ENCODE data around the gene TBX18. TPM values are rescaled to one million over a fixed set of nuclear protein-coding genes. Genes with fewer than 3 reads are reported as not detected.

TBX18 gene
- total RNA-seq, 1 donor: under 0.01 TPM

DNA sequence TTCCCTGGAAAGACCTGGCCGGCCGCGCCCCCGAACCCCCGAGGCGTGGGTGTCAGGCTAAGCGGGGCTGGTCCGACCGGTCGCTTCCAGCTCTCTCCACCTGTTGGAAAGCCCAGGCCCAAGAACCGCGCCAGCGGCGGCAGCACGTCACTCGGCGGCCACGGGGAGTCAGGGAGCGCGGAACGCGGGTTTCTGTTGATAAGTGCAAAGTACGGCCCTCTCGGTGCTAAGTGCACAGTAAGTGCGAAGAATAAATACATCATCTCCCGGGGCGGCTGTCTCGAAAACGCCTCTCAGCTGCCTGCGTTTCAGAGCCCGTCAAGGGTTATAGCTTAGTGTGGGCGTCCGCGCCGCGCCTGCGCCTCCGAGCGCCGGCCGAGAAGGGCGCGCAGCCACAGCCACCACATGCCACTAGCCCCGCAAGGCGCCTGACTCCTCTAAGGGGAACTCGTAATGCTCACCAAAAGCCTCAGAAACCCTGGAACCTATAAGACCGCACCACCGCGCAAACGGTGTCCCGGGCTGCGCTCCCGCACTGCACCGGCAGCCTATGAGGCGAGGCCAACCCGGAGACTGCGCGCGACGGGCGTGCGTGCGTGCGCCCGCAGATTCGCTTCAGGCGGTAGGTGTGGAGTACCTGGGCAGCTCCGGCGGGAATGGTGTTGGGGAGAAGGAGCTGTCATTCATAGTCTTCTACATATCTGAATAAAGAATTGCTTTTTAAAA lies 9.2 kb upstream of the TBX18 start:
- DNase-seq (ENCODE audit: low read depth in 2 of 3, low spot score in 2 of 3): peak in 1 of 3 donors; percentile 39

GRCh38 chr6:84773133-84773430 lies 8.7 kb upstream of the TBX18 start:
- peak in 1 of 3 donors; percentile 10 for DNase-seq (ENCODE audit: low read depth in 2 of 3, low spot score in 2 of 3)

- DNase-seq (ENCODE audit: low read depth in 2 of 3, low spot score in 2 of 3): peak in 1 of 3 donors; percentile 5
These were observed 8.2 kb upstream of the TBX18 start for GRCh38 chr6:84772428-84773132.

- peak in 1 of 3 donors; percentile 19 for DNase-seq (ENCODE audit: low read depth in 2 of 3, low spot score in 2 of 3)
These were observed 7.5 kb upstream of the TBX18 start for GRCh38 chr6:84771756-84772356.

DNA sequence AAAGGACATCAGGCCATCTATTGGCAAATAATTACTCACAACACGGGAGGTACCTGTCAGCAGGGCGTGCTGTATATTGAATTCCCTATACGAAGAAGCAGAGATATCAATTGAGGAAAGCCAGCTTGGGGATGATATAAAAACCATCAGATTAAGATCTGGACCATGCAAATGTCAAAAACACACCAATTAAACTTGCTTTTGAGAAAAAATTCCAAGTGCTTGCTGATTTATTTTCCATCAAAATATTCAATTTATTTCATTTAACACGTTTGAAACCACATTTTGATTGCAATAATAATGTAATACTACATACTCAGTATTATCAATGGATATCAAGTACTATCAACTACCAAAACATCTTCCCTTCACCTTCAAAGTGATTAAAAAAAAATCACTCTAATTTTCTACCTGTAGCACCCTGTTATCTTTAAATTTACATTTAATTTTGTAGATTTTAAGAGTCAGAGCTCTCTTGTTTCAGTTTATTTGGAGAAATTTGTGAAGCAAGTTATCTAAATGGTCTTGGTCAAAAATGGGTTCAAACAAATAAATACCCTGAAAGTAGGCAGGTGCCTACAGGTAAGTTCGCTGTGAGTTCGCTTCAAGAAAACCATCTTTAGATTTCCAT lies 6.8 kb upstream of the TBX18 start:
- no peak for DNase-seq (ENCODE audit: low read depth in 2 of 3, low spot score in 2 of 3)

GRCh38 chr6:84770521-84770920 lies 6.1 kb upstream of the TBX18 start:
- DNase-seq (ENCODE audit: low read depth in 2 of 3, low spot score in 2 of 3): peak in 1 of 3 donors; percentile 8

DNA sequence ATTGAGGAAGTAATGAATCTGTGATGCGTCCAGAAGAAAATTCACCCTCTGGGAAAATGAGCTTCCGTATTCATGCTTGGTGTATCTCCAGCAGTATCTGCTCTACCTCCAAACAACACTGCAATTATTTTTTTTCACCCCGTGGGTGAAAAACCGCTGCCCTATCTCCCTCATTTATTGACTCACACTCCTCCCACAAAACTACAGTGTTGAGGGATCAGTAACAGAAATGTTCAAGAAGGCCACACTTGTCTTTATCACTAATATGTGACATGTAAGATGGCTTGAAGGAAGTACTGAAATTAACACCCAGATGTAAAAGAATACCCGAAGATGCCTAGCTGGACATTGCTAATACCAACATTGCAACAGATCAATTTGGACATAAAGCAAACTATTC lies 4.9 kb upstream of the TBX18 start:
- DNase-seq (ENCODE audit: low read depth in 2 of 3, low spot score in 2 of 3): peak in 1 of 3 donors; percentile 1

DNA sequence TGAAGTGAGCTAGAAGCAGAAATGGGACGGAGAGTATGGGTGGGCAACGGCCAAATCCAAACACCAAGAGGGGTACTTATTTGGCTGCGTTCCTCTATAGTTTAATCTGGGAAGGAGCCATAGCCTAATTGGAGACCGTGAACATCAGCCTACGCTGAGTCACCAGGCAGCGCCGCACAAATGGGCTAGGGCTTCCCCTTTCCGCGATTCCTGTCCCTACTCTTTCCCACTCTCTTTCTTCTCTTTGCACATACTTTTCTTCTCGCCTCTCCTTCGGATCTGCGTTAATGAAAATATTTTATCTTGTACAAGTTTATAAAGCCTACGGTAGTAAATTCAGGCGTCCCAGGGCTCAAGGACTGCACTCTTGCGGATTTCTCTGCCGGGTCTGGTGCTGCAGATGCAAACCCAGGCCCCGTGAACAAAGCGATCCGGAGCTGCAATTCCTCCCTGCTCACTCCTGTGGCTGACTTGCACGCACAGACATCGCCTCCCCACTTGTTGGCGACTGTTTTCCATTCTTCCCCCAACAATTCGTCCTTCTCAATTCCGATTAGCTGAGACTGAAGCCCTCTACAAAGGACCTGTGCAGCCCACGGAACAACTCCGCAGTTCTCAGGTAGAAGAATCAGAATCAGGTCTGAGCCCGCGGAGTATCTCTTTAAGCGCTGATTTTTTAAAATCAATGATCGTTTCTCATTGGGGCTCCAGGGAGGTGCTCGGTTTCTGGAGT lies 4.2 kb upstream of the TBX18 start:
- DNase-seq (ENCODE audit: low read depth in 2 of 3, low spot score in 2 of 3): peak in 1 of 3 donors; percentile 19

GRCh38 chr6:84767526-84768201 lies 3.3 kb upstream of the TBX18 start:
- peak in 1 of 3 donors; percentile 13 for DNase-seq (ENCODE audit: low read depth in 2 of 3, low spot score in 2 of 3)

- DNase-seq (ENCODE audit: low read depth in 2 of 3, low spot score in 2 of 3): peak in 1 of 3 donors; percentile 12
These were observed 2.6 kb upstream of the TBX18 start for GRCh38 chr6:84766799-84767525.

DNA sequence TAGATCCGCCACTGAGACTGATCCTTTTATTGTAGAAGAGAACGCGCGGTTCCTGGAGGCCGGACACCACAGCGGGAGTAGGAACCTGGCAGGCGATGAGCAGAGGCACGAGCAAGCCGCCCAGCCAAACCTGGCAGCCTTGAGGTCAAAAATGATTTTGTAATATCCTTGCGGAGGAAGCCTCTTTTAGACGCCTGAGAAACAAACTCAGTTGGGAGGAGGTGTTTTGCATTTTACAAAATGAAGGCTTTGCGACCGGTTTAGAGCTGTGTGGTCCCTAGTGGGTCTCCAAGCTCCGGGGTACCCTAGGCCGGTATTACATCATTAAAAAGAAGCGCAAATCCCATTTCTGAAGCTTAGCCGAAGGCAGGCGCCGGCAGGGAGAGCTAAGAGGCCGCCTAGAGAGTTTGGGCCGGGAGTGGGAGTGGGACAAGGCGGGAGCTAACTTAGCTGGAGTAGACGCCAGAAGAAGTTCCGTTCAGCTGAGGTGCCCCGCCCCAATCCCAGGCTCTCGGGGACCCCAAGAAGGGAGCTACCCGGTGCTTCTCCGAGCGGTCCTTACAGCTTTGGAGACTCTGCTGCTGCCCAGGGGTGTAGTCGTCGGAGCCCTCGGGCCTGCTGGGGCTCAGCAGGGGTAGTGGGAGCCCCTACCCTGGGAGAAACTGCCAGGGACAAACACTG lies 1.9 kb upstream of the TBX18 start:
- peak in 1 of 3 donors; percentile 2 for DNase-seq (ENCODE audit: low read depth in 2 of 3, low spot score in 2 of 3)

- DNase-seq (ENCODE audit: low read depth in 2 of 3, low spot score in 2 of 3): peak in 1 of 3 donors; percentile 20
These were observed 489 bp downstream of the TBX18 start for GRCh38 chr6:84763886-84764331.

DNA sequence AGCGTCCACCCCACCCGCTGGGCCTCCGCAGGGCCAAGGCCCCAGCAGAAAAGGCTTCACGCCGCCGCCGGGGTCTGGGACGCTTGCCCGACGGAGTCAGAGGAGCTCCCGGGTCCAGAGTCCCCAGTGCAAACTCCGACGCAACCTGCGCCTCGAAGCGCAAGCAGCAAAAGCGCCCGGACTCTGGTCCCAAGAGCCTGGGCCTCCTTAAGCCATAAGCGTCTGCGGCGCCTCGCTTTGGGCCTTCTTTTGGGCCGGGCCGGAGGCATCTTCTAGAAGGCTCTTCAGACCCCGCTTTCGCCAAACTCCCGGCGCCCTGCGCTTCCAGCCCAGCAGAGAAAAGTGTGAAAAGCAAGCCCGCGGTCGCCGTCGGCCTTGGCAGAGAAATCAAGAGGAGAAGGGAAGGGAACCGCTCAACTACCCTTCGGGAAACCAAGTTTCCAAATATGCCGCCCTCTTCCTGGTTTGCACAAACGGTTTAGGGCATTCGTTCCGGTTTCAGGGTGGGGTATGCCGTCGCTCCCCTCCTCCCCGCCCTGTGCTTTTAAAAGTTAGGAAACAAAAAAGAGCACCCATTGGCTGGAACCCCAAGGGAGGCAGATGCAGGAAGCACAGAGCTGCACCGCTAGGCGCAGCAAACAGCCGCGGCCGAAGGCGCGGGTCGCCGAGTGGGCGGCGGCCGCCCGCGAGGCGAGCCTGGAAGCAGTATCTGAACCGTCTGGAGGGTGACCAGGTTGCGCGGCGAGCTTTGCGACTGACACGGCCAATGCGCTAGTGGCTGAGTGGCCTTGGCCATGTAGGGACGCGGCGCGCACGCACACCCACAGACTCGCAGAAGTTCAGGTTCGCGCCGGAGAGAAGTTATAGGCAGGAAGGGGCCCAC lies 1.2 kb downstream of the TBX18 start:
- peak in 1 of 3 donors; percentile 17 for DNase-seq (ENCODE audit: low read depth in 2 of 3, low spot score in 2 of 3)

GRCh38 chr6:84762220-84763002 lies 2.0 kb downstream of the TBX18 start:
- peak in 1 of 3 donors; percentile 5 for DNase-seq (ENCODE audit: low read depth in 2 of 3, low spot score in 2 of 3)

DNA sequence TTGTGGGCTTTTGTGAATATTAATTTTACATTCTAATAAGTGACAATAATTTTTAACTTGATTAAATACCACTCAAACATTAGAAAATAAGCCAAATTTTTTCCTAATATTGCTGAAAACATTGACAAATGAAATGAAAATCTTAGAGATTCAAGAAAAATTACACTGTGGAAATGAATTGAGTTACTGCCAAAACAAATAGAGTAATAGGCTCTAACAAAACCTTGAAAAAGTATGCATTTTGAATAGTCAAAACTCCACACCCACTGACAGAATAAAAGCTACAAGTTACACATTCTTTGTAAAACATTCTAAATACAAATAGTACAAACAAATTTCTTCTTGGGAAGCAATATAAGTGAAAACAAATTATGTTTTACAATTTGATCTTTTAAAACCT lies 5.9 kb downstream of the TBX18 start:
- no peak for DNase-seq (ENCODE audit: low read depth in 2 of 3, low spot score in 2 of 3)

- DNase-seq (ENCODE audit: low read depth in 2 of 3, low spot score in 2 of 3): no peak
These were observed 7.5 kb downstream of the TBX18 start for GRCh38 chr6:84756877-84757276.

GRCh38 chr6:84756466-84756865 lies 7.9 kb downstream of the TBX18 start:
- DNase-seq (ENCODE audit: low read depth in 2 of 3, low spot score in 2 of 3): no peak

Data from hematopoietic multipotent progenitor cell (in vitro differentiated cells).